BLaER1 treated with 17β-estradiol and CSF1 and Interleukin-3, amounts not matched to agents 10 nM and 100 nM (cell line): ENCODE data around the gene GABRG1.

Source experiments
- H3K27ac ChIP-seq, 11 experiments: shearing (Covaris generic); formaldehyde crosslinking; 2 replicates each; pipeline ENCODE4 v1.8.1; 2022
- H3K27me3 ChIP-seq, 11 experiments: shearing (Covaris generic); formaldehyde crosslinking; 2 replicates each; pipeline ENCODE4 v1.8.1; 2022
- H3K36me3 ChIP-seq, 11 experiments: shearing (Covaris generic); formaldehyde crosslinking; 2 replicates each; pipeline ENCODE4 v1.8.1; 2022
- H3K4me1 ChIP-seq, 10 experiments: shearing (Covaris generic); formaldehyde crosslinking; 2 replicates each; pipeline ENCODE4 v1.8.1; 2022
- H3K4me2 ChIP-seq, 11 experiments: shearing (Covaris generic); formaldehyde crosslinking; 2 replicates each; pipeline ENCODE4 v1.8.1; 2022
- H3K4me3 ChIP-seq, 10 experiments: shearing (Covaris generic); formaldehyde crosslinking; 2 replicates each; pipeline ENCODE4 v1.8.1; 2022
- H3K9ac ChIP-seq, 11 experiments: shearing (Covaris generic); formaldehyde crosslinking; 2 replicates each; pipeline ENCODE4 v1.8.1; 2022
- H3K9me3 ChIP-seq, 11 experiments: shearing (Covaris generic); formaldehyde crosslinking; replicated peaks in 1 of 11; 2 replicates each; pipeline ENCODE4 v1.8.1; 2022
- H4K20me1 ChIP-seq, 11 experiments: shearing (Covaris generic); formaldehyde crosslinking; 2 replicates each; pipeline ENCODE4 v1.8.1; 2022
- Cebpa-rat ChIP-seq, 11 experiments: shearing (Covaris generic); IDR thresholded peaks; 2 replicates each; pipeline ENCODE4 v1.8.1; 2022

Gene GABRG1

DNA sequence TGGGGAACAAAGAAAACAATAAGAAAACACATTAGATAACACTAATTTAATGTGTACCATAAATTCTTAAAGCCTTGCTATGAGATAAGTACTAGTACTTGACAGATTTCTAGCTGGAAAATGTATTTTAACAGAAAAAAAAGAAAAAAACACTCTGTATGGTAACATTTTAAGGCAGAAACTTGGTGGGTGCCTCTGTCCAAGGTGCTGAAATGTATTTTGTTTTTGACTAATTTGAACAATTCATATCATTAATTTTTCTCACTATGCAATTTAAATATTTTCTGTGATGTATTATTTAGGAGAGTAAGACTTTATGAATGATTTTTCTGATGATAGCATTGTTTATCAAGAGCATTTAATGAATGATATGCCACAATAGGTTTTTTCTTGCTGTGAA is 107.5 kb downstream of the GABRG1 start:
- no peaks in the 10 kb centered on the region for H3K9me3 ChIP-seq
- no peaks in the 10 kb centered on the region for H3K36me3 ChIP-seq
- no peak overlapping the region for H3K4me2 ChIP-seq
- TF ChIP-seq Cebpa-rat (IDR thresholded peaks at IDR 0.05): no peak
- H3K4me1 ChIP-seq: no peaks in the 10 kb centered on the region
- no peak overlapping the region for H3K9ac ChIP-seq
- no peak overlapping the region for H3K27ac ChIP-seq
- H3K27me3 ChIP-seq: no peaks in the 10 kb centered on the region
- H3K4me3 ChIP-seq: no peak overlapping the region
- no peaks in the 10 kb centered on the region for H4K20me1 ChIP-seq

DNA sequence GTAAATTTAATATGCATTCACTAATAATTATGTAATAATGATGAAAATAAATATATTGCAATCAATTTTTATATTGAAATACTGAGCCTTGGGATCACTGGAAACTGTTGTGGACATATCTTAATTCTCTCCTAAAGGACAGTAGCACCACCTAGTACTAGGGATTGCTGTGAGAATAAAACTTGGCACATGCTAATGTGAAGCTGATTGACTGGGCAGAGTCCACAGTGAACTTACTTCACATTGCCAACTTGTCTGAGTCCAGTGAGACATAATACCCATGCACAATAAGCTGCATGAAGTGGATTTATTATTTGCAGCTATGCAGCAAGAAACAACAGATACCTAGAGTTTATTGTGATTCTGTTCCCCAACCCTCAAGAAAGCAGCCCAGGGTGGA is 131.1 kb downstream of the GABRG1 start:
- H3K4me3 ChIP-seq: no peak overlapping the region
- H4K20me1 ChIP-seq: no peaks in the 10 kb centered on the region
- H3K9me3 ChIP-seq: no peaks in the 10 kb centered on the region
- no peak for TF ChIP-seq Cebpa-rat (IDR thresholded peaks at IDR 0.05)
- H3K36me3 ChIP-seq: no peaks in the 10 kb centered on the region
- no peaks in the 10 kb centered on the region for H3K27me3 ChIP-seq
- H3K4me2 ChIP-seq: no peak overlapping the region
- H3K9ac ChIP-seq: no peak overlapping the region
- no peaks in the 10 kb centered on the region for H3K4me1 ChIP-seq
- no peak overlapping the region for H3K27ac ChIP-seq

DNA sequence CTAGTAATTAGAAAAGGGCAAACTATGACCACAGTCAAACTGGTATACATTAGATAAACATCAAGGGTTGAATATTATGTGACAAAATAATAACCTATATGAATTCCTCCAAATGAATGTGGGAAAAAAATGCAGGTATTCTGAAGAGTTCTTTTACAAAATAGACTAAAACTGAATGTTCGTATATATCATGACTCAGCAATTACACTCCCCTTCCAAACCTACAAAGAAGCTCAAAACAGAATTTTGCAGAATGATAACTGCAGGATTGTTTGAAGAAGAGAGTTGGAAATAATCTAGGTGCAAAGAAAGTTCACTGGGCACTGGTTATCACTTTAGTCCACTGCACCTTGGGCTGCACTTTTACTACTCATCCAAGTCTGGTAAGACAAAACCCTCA is 134.1 kb downstream of the GABRG1 start:
- Histone ChIP-seq H3K4me1 (no peaks in the 10 kb centered on the region), H3K9ac (no peak overlapping the region), H4K20me1 (no peaks in the 10 kb centered on the region), H3K27ac (no peak overlapping the region), H3K36me3 (no peaks in the 10 kb centered on the region), H3K9me3 (no peaks in the 10 kb centered on the region; a peak in 1 of 22 replicates), H3K4me2 (no peak overlapping the region), H3K4me3 (no peak overlapping the region), H3K27me3 (no peaks in the 10 kb centered on the region)
- TF ChIP-seq Cebpa-rat (IDR thresholded peaks at IDR 0.05): no peak

DNA sequence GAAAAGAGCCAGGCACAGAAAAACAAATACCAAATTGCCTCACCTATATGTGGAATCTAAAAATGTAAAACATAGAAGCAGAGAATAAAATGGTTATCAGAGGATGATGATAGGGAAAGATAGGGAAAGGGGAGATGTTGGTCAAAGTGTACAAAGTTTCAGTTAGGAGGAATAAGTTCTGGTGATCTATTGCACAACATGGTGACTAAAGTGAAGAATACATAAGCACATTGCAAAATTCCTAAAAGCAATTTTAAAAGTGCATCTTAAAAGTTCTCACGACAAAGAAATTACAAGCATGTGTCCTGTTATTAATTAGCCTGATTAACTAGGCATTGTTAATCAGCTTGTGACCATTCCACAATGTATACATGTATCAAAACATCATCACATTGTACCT is 136.0 kb downstream of the GABRG1 start:
- 0 out of 22 replicates have a peak, but pooled peaks of 1 of the 11 experiments have one; percentile 15 for TF ChIP-seq Cebpa-rat (IDR thresholded peaks at IDR 0.05)

More for the DNA sequence above, 136.0 kb downstream of the GABRG1 start:
- H4K20me1 ChIP-seq: no peaks in the 10 kb centered on the region
- no peak overlapping the region for H3K27ac ChIP-seq
- H3K27me3 ChIP-seq: no peaks in the 10 kb centered on the region
- H3K36me3 ChIP-seq: no peaks in the 10 kb centered on the region
- H3K4me2 ChIP-seq: no peak overlapping the region
- H3K4me1 ChIP-seq: no peaks in the 10 kb centered on the region
- no peak overlapping the region for H3K4me3 ChIP-seq
- no peak overlapping the region for H3K9ac ChIP-seq
- no peaks in the 10 kb centered on the region; a peak in 1 of 22 replicates for H3K9me3 ChIP-seq
